ENCODE measurements around the gene C16orf89.
A peak's percentile ranks its signal among the peaks of the same experiment; 100 is the strongest.
"Not testable (repeated sequence)": the region's sequence is repeated elsewhere in the genome, so short reads cannot be mapped to it uniquely, and the experiment has no call there.

The C16orf89 gene

DNA sequence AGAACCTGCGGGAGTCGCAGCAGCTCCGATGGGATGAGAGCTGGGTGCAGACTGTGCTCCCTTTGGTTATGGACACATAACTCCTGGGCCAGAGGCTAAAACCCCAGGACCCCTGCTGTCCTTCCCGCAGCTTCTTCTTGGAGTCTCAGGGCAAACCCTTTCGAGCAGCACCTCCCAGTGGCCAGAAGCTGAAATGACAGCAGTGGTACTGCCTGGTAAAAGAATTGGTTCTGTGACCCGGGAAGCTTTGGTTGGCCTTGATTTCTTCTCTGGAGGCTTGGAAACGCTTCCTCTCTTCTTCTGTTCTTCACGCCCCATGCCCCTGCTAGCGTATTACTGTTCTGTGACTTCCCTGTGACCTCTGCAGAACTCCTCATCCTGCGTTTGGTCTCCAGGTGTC lies 19.0 kb upstream of the C16orf89 start:
- DNase-seq (ENCODE audit: low spot score): peak; percentile 51

DNA sequence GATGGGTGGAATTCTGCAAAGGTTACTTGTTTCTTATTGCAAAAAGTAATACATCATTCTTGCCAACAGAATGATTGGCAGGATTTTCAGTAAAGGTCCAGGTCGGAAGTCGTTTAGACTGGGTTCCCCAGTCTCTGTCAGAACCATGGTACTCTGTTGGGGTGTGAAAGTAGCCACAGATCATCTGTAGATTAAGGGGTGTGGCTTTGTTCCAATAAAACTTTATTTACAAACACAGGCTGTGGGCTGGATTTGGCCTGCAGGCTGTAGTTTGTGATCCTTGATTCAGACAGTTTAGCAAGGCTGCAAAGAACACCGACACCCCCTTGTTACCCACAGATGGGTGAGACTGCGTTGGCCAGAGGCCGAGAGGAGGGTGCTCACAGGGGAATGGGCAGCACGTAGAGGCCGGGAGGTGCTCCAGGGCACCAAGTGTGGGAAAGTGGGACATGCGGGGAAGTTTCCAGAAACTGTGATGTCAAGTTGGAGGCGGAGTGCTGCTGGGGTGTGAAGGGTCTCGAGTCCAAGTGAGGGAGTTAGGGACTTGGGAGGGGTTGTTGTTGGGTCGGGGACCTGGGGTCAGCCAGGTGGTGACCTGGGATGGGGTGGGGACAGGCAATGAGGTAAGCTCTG lies 18.5 kb upstream of the C16orf89 start:
- not testable (repeated sequence) for DNase-seq (ENCODE audit: low spot score)

DNA sequence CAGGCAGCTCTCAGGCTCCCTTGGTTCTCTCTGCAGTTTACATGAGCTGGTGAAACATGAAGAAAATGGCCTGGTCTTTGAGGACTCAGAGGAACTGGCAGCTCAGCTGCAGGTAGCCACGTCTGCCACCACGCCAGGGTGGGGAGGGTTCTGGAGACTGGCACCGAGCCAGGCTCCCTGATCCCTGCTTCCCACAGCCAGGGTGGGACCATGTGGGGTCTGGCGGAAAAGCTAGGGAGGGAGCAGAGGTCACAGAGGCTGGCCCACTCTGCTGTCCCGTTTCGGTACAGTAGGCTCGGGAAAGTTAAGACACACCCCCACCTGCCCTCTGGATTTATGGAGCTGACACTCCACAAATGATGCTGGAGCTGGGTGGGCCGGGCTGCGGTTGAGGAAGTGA lies 17.9 kb upstream of the C16orf89 start:
- DNase-seq (ENCODE audit: low spot score): not testable (repeated sequence)

DNA sequence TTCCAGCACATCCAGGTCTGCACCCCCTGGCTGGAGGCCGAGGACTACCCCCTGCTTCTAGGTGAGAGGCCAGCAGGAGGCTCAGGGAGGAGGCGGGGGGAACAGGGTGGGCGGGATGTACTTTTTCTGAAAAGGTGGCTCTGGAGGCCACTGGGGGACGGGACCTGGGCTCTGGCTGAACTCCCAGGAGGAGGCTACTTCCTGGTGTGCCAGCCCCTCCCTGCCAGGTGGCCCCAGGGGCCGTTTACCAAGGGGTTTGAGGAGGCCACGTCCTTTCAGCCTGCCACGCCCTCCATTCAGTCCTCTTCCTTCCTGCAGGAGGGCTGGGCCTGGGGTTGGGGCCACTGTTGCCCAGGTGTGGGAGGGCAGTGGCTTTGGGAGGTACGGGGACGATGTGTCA lies 15.2 kb upstream of the C16orf89 start:
- DNase-seq (ENCODE audit: low spot score): not testable (repeated sequence)

DNA sequence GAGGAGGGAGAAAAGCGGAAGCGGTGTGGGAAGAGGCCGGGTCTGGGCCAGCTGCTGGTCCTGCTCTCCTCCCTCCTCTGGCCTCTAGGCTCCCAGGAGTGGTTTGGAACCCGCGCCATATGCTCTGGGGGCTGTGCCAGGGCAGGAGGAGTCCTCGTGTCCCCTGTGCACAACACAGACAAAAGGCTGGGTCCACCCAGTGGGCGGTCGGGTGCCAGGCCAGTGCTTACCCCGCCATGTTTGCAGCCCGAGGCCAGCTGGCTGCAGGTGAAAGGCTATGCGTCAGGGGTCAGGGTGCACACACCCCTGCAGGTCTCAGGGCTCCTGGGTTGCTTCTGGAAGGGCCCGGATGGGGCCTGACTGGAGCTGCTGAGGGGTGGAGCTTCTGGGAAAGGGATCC lies 14.7 kb upstream of the C16orf89 start:
- not testable (repeated sequence) for DNase-seq (ENCODE audit: low spot score)

DNA sequence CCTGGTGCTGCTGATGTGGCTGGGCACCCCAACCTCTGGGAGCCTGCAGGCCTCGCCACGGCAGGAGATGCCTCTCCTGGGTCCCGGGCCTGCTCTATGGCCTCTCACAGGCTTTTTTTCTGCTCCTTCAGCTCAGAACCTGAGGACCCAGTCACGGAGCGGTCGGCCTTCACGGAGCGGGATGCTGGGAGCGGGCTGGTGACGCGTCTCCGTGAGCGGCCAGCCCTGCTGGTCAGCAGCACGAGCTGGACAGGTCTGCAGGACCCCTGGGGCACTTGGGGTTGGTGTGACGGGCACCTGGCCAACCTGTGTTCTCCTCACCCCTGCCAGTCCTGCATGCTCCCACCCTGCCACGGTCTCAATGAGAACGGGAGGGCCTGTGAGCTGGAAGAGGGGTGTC lies 12.9 kb upstream of the C16orf89 start:
- no peak for DNase-seq (ENCODE audit: low spot score)

DNA sequence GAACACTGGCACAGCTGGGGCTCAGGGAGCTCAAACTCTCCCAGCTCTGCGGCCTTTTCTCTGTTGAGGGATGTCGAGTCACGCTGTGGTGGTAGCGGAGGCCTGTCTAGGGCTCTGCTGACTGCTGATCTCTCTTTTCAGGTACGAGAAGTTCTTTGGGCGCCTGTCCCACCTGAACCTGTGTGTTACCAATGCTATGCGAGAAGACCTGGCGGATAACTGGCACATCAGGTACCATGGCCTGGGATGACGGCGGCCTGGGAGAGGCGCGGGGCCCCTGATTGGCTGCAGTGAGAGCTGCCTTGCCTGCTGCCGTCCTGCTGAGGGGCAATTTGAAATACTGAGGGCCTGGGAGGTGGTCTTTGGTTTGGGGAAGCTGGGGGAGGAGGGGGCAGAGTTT lies 11.5 kb upstream of the C16orf89 start:
- no peak for DNase-seq (ENCODE audit: low spot score)

DNA sequence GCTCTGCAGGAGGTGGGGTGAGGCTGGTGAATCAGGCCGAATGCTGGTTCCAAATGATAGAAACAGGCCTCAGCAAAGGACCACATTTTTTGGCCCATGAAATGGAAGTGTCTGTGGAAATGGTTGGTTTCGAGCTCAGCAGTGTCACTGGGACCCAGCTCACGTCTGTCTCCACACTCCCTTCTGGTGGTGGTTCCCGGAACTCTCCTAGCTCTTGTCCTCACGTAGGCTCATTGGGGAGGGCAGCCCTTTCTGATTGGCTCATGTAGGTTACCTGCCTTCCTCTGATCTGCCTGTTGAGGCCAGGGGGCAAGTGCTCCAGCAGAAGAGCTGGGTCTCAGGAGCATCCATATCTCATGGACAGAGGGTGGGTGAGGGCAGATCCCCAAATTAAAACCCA lies 9.9 kb upstream of the C16orf89 start:
- DNase-seq (ENCODE audit: low spot score): no peak

DNA sequence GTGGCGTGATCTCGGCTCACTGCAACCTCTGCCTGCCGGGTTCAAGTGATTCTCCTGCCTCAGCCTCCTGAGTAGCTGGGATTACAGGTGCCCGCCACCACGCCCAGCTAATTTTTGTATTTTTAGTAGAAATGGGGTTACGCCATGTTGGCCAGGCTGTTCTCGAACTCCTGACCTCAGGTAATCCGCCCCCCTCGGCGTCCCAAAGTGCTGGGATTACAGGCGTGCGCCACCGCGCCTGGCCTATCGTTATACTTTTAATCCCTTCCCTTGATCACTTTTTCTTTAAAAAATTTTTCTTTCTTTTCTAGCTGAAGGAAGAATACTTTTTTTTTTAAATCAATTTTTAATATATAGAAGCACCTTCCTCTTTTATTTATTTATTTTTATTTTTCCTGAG lies 8.0 kb upstream of the C16orf89 start:
- not testable (repeated sequence) for DNase-seq (ENCODE audit: low spot score)

DNA sequence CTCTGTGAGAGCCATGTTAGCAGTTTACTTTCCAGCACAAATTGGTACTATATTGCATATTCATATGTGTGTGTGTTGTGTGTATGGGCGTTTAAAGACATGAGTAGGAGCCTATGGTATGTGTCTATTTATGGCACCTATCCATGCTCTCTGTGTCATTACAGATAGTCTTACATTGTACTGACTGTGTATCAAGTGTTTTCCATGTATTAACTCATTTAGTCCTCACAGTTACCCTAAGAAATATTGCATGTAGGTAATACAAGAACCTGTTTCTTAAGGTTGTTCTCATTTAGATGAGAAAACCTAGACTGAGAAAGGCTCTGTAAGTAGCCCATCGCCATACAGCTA lies 7.5 kb upstream of the C16orf89 start:
- no peak for DNase-seq (ENCODE audit: low spot score)

DNA sequence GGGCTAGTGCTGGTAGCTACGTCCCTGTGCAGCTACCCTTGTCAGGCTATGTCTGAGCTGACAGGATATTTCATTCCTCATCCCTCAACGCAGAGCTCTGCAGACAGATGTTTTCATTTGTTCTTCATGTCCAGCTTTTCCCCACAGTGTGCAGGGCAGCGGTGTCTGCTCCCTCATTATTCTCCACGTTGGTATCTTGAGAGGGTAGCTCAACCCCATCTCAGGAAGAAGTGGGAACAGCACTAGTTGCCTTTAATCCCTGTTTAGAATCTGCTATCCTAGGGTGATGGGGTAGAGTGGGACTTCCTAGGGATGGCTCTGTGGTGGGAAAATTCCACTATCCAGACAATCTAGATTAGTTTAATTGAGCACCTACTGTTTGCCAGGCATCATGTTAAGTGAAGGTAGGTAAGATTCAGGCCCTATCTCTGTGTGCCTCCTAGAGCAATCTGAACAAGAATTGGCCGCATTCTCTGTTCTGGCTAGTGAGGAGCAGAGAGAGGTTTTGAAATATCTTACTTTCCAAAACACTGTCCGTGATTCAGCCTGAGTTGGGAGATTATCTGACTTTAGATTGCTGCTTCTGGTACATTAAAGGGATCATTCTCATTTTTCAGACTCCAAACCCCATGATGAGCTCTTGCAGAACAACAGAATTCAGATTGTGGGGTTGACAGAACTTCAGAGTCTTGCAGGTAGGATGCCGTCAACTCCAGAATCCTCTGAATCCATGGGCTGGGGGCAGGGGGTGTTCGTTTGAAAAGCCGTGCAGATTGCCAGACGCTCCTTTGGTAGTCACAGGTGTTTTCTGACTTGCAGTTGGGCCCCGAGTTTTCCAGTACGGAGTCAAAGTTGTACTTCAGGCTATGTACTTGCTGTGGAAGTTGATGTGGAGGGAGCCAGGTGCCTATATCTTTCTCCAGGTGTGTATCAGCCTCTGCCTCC lies 6.8 kb upstream of the C16orf89 start:
- no peak for DNase-seq (ENCODE audit: low spot score)

DNA sequence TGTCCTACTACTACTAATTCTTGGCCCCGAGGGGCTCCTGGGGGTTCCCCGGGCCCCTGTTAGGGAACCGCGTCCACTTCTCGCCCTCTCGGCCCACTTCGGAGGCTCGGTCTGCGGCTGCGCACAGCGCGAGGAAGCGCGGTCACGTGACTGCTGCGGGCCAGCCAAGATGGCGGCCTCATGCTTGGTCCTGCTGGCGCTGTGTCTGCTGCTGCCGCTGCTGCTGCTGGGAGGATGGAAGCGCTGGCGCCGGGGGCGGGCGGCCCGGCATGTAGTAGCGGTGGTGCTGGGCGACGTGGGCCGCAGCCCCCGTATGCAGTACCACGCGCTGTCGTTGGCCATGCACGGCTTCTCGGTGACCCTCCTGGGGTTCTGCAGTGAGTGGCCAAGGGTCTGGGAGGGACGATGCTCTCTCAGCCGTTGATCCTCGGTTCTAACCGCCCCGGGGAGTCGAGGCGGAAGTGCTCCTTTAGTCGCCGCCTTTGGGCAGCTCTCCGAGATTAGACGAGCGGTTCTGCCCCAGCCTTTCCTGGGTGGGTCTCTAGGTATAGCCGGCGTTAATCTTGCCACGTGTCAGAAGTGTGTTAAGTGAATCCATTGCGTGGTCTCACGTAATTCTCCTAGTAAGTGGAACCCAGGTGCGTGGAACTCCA lies 6.1 kb upstream of the C16orf89 start, which contains the start of gene ALG1:
Gene ALG1 (plus strand): TSS at position 163 of the 653 bp plus-strand sequence. CDS start 7 bp downstream, at position 170.
- DNase-seq (ENCODE audit: low spot score): peak; percentile 98

DNA sequence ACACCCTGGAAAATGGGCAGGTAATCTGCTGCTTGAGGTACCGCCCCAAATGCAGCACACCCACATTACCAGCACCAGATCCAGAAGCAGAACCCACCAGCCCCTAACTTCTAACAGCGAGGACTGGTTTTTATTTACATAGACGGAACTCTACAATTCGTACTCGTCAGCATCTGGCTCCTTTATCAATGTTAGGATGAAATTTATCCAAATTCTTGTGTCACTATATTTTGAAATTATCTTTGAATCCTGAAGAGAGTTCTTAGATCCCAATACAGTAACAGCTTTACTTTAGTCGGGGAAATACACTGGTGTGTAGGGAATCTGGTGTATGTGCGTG lies 5.6 kb upstream of the C16orf89 start:
- no peak for DNase-seq (ENCODE audit: low spot score)

DNA sequence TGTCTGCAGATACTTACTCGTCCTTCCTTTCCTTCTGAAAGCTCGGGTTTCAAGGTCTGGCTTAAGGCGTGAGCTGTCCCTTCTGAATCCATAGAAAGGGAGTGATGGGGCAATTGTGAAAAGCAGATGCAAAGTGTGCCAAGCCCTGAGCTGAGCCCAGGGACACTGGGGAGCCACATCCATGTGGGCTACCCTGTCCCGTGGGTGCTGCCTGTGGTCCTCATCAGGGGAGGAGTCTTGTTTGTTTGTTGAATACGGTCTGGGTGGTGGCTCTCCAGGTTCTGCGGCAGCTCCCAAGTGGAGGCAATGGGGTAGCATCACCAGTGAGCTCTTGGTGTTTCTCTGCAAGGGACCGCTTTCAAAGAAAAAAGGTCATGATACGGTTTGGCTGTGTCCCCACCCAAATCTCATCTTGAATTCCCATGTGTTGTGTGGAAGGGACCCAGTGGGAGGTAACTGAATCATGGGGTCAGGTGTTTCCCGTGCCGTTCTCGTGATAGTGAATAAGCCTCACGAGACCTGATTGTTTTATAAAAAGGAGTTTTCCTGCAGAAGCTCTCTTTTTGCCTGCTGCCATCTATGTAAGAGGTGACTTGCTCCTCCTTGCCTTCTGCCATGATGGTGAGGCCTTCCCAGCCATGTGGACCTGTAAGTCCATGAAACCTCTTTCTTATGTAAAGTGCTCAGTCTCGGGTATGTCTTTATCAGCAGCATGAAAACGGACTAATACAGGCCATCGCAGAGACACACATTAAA lies 4.9 kb upstream of the C16orf89 start:
- DNase-seq (ENCODE audit: low spot score): no peak

DNA sequence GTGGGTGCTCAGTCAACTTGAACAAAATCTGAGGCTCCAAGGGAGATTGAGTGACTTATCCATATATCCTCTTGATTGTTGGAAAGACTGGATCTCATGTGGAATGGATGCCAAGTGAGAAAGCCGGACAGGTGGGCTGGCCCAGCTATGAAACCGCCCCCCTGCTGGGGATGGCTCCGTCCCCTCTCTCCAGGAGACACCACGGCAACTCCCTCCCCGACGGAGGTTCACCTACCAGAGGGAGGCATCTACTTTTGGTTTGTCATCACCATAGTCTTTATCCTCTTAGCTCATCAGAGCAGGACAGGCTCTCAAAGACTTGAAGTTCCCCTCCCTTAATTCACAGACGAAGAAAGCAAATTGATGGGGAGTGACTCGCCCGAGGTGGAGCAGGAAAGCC lies 4.1 kb upstream of the C16orf89 start:
- DNase-seq (ENCODE audit: low spot score): no peak

DNA sequence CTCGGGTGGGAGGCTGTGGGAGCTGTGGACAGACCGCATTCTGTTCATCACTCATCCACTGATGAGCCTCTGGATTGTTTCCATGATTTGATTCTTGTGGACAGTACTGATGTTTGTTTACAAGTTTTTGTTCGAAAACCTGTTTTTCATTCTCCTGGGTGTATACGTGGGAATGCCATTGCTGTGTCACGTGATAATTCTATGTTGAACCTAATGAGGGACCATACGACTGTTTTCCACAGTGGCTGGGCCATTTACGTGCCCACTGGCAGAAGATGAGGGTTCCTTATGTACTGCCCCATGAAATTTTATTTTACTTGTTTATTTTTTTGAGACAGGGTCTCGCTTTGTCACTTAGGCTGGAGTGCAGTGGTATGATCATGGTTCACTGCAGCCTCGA lies 3.3 kb upstream of the C16orf89 start:
- DNase-seq (ENCODE audit: low spot score): no peak

DNA sequence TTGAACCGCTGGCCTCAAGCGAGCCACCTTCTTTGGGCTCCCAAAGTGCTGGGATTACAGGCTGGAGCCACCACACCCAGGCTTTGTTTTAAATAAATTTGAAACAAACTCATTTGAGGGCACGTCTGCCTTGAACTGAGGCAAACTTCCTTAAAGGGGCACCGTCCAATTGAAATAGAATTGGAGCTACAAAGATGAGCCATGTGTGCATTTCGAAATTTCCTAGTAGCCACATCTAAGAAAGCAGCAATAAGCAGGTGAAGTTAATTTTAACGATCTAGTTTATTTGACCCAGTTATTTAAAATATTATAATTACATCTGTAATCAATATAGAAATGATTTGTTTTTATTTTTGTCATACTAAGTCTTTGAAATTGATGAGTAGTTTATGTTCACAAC lies 755 bp upstream of the C16orf89 start:
- no peak for DNase-seq (ENCODE audit: low spot score)

DNA sequence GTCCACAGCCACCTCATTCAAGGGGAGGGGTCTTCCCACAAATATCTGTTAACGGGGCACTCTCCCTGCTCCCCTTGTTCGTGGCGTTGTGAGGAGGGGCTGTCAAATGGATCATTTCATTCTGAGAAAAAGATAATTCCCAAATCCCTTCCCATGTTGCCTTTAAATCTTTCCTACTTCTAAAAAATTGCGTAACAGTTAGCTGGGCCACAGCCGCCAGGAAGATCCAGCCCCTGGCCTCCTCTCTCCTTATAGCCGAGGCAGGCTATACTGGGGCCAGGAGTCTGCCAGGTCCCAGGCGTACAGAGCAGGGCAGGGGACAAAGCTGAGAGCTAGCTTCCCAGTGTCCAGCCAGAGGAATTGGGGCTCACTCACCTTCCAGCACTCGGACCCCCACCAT lies 430 bp downstream of the C16orf89 start:
- no peak for DNase-seq (ENCODE audit: low spot score)

DNA sequence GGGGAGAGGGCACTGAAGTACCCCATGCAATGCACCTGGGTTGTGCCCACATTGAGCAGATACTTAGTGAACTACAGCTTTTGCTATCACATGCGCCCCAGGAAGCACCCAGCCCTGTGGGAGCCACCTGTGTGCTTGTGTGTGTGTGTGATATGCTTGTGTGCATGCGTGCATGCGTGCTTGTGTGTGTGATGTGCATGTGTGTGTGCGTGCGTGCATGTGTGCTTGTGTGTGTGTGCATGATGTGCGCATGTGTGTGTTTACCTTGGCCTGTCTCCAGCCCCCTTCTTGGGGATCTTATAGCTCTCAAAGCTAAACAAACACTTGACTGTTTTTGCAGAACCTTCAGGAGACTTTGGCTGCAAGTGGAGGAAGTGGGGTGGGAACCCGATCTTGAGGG lies 841 bp downstream of the C16orf89 start:
- no peak for DNase-seq (ENCODE audit: low spot score)

DNA sequence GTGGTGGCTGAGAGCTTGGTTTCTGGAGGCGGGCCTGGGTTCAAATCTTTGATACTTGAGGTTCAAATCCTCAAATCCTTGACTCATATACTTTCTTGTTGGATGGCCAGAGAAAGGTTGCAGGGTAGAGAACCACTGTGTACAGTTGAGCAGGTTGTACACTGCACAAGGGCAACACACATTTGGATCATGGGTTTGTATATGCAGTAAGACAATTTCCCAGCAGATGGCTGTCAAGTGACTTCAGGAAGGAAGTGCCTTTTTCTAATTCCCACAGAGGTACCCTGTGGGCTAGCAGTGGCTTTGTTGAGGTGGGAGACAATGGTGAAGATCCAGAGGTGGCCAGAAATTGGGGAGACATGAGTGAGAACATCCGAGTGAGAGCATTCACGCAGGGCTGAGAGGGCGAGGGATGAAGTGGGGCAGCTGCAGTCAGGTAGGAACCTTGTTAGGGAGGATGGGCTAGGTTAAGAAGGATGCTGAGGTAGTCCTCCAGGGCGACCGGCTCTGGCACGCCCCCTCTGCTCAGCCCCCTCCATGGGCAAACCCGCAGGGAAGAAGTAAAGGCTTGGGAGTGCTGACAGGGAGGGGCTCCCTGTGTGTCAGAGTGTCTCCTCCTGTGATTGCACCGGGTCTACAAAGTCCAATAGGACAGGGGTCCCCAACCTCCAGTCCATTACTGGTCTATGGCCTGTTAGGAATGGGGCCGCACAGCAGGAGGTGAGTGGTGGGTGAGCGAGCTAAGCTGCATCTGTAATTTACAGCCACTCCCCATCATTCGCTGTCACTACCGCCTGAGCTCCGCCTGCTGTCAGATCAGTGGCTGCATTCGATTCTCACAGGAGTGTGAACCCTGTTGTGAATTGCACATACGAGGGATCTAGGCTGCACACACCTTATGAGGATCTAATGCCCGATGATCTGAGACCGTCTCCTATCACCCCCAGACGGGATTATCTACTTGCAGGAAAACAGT lies 2.7 kb downstream of the C16orf89 start:
- no peak for DNase-seq (ENCODE audit: low spot score)

DNA sequence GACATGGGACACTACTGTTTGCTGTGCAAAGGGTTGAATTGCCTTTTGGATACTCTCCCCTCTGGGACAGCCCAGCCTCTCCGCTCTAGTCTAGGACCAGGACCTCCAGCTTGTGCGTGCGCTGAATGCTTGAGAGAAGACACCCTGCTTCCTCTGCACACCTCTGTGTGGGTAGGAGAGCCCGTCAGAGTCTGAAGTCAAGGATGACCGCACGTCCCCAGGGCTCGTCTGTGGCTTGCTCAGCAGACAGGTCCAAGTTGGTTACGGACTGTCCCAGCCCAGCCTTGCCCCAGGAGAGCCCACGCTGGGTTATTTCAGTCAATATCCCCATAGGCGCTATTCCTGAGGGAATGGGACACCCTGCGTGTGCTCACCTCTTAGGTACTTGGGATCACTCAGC lies 3.7 kb downstream of the C16orf89 start:
- no peak for DNase-seq (ENCODE audit: low spot score)
